Measurements from ENCODE around the gene HLA-DOB. TPM values are rescaled to one million over a fixed set of nuclear protein-coding genes. Genes with fewer than 3 reads are reported as not detected.
A peak's percentile ranks its signal among the peaks of the same experiment; 100 is the strongest.
"Not testable (repeated sequence)": the region's sequence is repeated elsewhere in the genome, so short reads cannot be mapped to it uniquely, and the experiment has no call there.

The HLA-DOB gene
- total RNA-seq, 1 donor from 2014 or later = 0.25 TPM

- H3K4me3 Mint-ChIP-seq (ENCODE audit: unreplicated experiment) = peak overlapping the region; percentile 67
- H3K4me1 Mint-ChIP-seq (ENCODE audit: low read depth) = peaks cover 5% of the 10 kb centered on the region
- no peak overlapping the region for H3K27ac Mint-ChIP-seq (ENCODE audit: unreplicated experiment)
- peaks cover 2% of the 10 kb centered on the region for H3K36me3 Mint-ChIP-seq (ENCODE audit: low read depth)
- H3K27me3 Mint-ChIP-seq (ENCODE audit: low read depth) = peaks cover 68% of the 10 kb centered on the region
- peaks cover 5% of the 10 kb centered on the region for H3K9me3 Mint-ChIP-seq (ENCODE audit: low read depth)
- peak; percentile 91 for TF ChIP-seq CTCF (IDR thresholded peaks at IDR 0.05)
- no peak for DNase-seq (ENCODE audit: low spot score)
Measured at GRCh38 chr6:32796848-32797776, 19.7 kb downstream of the HLA-DOB start.

DNA sequence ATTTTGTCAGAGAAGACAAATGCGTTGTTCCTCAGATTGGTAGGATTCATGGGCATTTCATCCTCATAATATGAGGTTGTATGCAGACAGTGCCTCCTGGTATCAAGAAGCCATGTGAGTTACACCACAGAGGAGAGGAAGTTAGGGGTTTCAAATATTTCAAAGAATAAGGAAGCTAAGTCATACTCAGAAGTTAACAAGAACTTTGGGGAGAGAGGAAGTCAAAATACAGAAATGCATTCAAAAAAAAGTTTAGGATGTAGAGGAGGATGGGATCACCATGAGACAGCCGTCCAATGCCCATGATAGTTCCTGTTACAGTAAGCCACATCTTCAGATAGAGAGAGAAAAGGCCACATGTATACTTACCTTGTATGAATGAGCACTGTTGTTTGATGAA lies 22.3 kb downstream of the HLA-DOB start:
- no peak for TF ChIP-seq CTCF (IDR thresholded peaks at IDR 0.05)
- peaks cover 72% of the 10 kb centered on the region for H3K27me3 Mint-ChIP-seq (ENCODE audit: low read depth)

GRCh38 chr6:32792901-32793435 lies 23.8 kb downstream of the HLA-DOB start:
- H3K4me3 Mint-ChIP-seq (ENCODE audit: unreplicated experiment) = no peak overlapping the region
- no peaks in the 10 kb centered on the region for H3K36me3 Mint-ChIP-seq (ENCODE audit: low read depth)
- no peak for DNase-seq (ENCODE audit: low spot score)
- TF ChIP-seq CTCF (IDR thresholded peaks at IDR 0.05) = no peak
- H3K27ac Mint-ChIP-seq (ENCODE audit: unreplicated experiment) = no peak overlapping the region
- peaks cover 5% of the 10 kb centered on the region for H3K4me1 Mint-ChIP-seq (ENCODE audit: low read depth)
- H3K27me3 Mint-ChIP-seq (ENCODE audit: low read depth) = peaks cover 70% of the 10 kb centered on the region
- H3K9me3 Mint-ChIP-seq (ENCODE audit: low read depth) = no peaks in the 10 kb centered on the region

More for the DNA sequence above, 22.3 kb downstream of the HLA-DOB start:
- Mint-ChIP-seq H3K27ac (ENCODE audit: unreplicated experiment) (no peak overlapping the region), H3K36me3 (ENCODE audit: low read depth) (peaks cover 2% of the 10 kb centered on the region), H3K9me3 (ENCODE audit: low read depth) (peaks cover 5% of the 10 kb centered on the region), H3K4me1 (ENCODE audit: low read depth) (peaks cover 5% of the 10 kb centered on the region), H3K4me3 (ENCODE audit: unreplicated experiment) (no peak overlapping the region)
- no peak for DNase-seq (ENCODE audit: low spot score)

DNA sequence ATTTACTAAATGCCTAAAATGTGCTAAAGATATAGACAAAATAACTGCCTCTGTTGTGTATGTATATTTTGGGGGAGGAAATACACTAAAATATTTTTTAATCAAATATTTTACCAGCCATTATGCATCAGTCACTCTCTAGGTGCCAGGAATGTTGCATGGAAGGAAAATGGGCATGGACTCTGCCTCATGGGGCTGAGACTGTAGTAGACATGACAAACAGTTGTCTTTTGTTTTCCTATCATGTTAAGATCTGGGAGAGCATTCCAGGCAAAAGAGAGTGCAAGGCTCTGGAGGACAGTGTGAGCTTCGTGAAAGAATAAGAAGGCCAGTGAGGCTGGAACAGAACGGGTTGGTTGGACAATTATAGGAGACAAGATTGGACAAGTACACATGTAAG lies 26.5 kb downstream of the HLA-DOB start:
- Mint-ChIP-seq H3K4me3 (ENCODE audit: unreplicated experiment) (no peak overlapping the region), H3K27ac (ENCODE audit: unreplicated experiment) (no peak overlapping the region), H3K27me3 (ENCODE audit: low read depth) (peaks cover 78% of the 10 kb centered on the region), H3K36me3 (ENCODE audit: low read depth) (no peaks in the 10 kb centered on the region), H3K4me1 (ENCODE audit: low read depth) (peaks cover 2% of the 10 kb centered on the region), H3K9me3 (ENCODE audit: low read depth) (no peaks in the 10 kb centered on the region)
- DNase-seq (ENCODE audit: low spot score) = no peak
- TF ChIP-seq CTCF (IDR thresholded peaks at IDR 0.05) = no peak

GRCh38 chr6:32785781-32786533 lies 30.8 kb downstream of the HLA-DOB start:
- H3K36me3 Mint-ChIP-seq (ENCODE audit: low read depth) = no peaks in the 10 kb centered on the region
- peaks cover 59% of the 10 kb centered on the region for H3K27me3 Mint-ChIP-seq (ENCODE audit: low read depth)
- TF ChIP-seq CTCF (IDR thresholded peaks at IDR 0.05) = peak; percentile 80
- peaks cover 8% of the 10 kb centered on the region for H3K9me3 Mint-ChIP-seq (ENCODE audit: low read depth)
- no peak overlapping the region for H3K4me3 Mint-ChIP-seq (ENCODE audit: unreplicated experiment)
- H3K4me1 Mint-ChIP-seq (ENCODE audit: low read depth) = peaks cover 2% of the 10 kb centered on the region
- no peak for DNase-seq (ENCODE audit: low spot score)
- H3K27ac Mint-ChIP-seq (ENCODE audit: unreplicated experiment) = no peak overlapping the region

- H3K27me3 Mint-ChIP-seq (ENCODE audit: low read depth) = peaks cover 57% of the 10 kb centered on the region
- not testable (repeated sequence) for H3K27ac Mint-ChIP-seq (ENCODE audit: unreplicated experiment); H3K4me3 Mint-ChIP-seq (ENCODE audit: unreplicated experiment); DNase-seq (ENCODE audit: low spot score); H3K4me1 Mint-ChIP-seq (ENCODE audit: low read depth); H3K9me3 Mint-ChIP-seq (ENCODE audit: low read depth); H3K36me3 Mint-ChIP-seq (ENCODE audit: low read depth)
Measured at GRCh38 chr6:32782923-32783322, 33.9 kb downstream of the HLA-DOB start.

Measured in chondrocyte (in vitro differentiated cells).